ENCODE measurements around the gene ZNF79. TPM values are rescaled to one million over a fixed set of nuclear protein-coding genes. Genes with fewer than 3 reads are reported as not detected.

Gene ZNF79
- total and polyA plus RNA-seq, 12 donors: 5.5 to 16.5 (median 10.6) TPM

GRCh38 chr9:127467621-127468020 is 43.4 kb downstream of the ZNF79 start:
- Histone ChIP-seq H3K4me3 (no peak overlapping the region), H3K36me3 (replicated peaks in 1 of 2) (peaks cover 0 to 48% of the 10 kb centered on the region in 2 donors), H3K27me3 (no peaks in the 10 kb centered on the region), H3K27ac (no peak overlapping the region), H3K9me3 (replicated peaks in 1 of 3) (no peaks in the 10 kb centered on the region), H3K4me1 (replicated peaks in 1 of 2) (no peaks in the 10 kb centered on the region)
- WGBS, 4 donors: 94 to 96% (median 95%) methylated on average over 14 of the region's 14 CpGs
- TF ChIP-seq POLR2A (IDR thresholded peaks at IDR 0.05): no peak
- TF ChIP-seq, protein P1, sequence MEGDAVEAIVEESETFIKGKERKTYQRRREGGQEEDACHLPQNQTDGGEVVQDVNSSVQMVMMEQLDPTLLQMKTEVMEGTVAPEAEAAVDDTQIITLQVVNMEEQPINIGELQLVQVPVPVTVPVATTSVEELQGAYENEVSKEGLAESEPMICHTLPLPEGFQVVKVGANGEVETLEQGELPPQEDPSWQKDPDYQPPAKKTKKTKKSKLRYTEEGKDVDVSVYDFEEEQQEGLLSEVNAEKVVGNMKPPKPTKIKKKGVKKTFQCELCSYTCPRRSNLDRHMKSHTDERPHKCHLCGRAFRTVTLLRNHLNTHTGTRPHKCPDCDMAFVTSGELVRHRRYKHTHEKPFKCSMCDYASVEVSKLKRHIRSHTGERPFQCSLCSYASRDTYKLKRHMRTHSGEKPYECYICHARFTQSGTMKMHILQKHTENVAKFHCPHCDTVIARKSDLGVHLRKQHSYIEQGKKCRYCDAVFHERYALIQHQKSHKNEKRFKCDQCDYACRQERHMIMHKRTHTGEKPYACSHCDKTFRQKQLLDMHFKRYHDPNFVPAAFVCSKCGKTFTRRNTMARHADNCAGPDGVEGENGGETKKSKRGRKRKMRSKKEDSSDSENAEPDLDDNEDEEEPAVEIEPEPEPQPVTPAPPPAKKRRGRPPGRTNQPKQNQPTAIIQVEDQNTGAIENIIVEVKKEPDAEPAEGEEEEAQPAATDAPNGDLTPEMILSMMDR (IDR thresholded peaks at IDR 0.05): no peak
- no peak for DNase-seq
- intact Hi-C loops (cut with DNase I): no loop called here

- H3K27ac ChIP-seq: no peak overlapping the region
- 89 to 95% (median 93%) methylated on average over 3 of the region's 3 CpGs for WGBS, 4 donors
- no peaks in the 10 kb centered on the region for H3K4me1 ChIP-seq (replicated peaks in 1 of 2)
- intact Hi-C loops (cut with DNase I): no loop called here
- H3K4me3 ChIP-seq: no peak overlapping the region
- DNase-seq: no peak
- no peaks in the 10 kb centered on the region for H3K9me3 ChIP-seq (replicated peaks in 1 of 3)
- H3K27me3 ChIP-seq: no peaks in the 10 kb centered on the region
- peaks cover 0 to 39% of the 10 kb centered on the region in 2 donors for H3K36me3 ChIP-seq (replicated peaks in 1 of 2)
- no peak for TF ChIP-seq POLR2A (IDR thresholded peaks at IDR 0.05)
- TF ChIP-seq, protein P1 (IDR thresholded peaks at IDR 0.05): no peak
Measured at GRCh38 chr9:127470662-127471061, 46.5 kb downstream of the ZNF79 start.

- Histone ChIP-seq H3K4me3 (no peak overlapping the region), H3K27me3 (no peaks in the 10 kb centered on the region), H3K9me3 (replicated peaks in 1 of 3) (no peaks in the 10 kb centered on the region), H3K36me3 (replicated peaks in 1 of 2) (peaks cover 0 to 34% of the 10 kb centered on the region in 2 donors), H3K27ac (no peak overlapping the region), H3K4me1 (replicated peaks in 1 of 2) (no peaks in the 10 kb centered on the region)
- WGBS, 4 donors: 90 to 94% (median 92%) methylated on average over 6 to 10 of the region's 10 CpGs
- no peak for DNase-seq
- intact Hi-C loops (cut with DNase I): no loop called here
- TF ChIP-seq POLR2A (IDR thresholded peaks at IDR 0.05): no peak
- TF ChIP-seq, protein P1 (IDR thresholded peaks at IDR 0.05): no peak
Measured at GRCh38 chr9:127473501-127473900, 49.3 kb downstream of the ZNF79 start.

DNA sequence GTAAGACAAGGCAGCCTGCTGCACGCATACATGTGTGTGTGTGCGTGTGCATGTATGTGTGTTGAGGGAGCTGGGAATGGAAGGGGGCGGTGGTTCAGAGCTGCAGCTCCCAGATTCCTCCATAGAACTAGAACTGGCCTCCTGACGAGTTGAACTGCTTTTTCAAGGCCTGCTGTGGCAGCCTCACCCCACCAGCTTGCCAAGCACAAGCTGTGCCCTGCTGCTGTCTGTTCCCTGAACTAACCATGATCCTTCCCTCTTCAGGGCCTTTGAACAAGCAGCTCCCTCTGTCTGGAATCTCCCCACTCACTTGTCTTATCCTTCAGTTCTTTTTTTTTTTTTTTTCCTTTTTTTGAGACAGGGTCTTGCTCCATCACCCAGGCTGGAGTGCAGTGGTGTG is 49.8 kb downstream of the ZNF79 start:
- no peak overlapping the region for H3K4me3 ChIP-seq
- TF ChIP-seq, protein P1 (IDR thresholded peaks at IDR 0.05): no peak
- TF ChIP-seq POLR2A (IDR thresholded peaks at IDR 0.05): no peak
- no peaks in the 10 kb centered on the region for H3K9me3 ChIP-seq (replicated peaks in 1 of 3)
- H3K4me1 ChIP-seq (replicated peaks in 1 of 2): no peaks in the 10 kb centered on the region
- WGBS, 4 donors: 76 to 91% (median 85%) methylated on average over 4 of the region's 4 CpGs
- H3K27me3 ChIP-seq: no peaks in the 10 kb centered on the region
- intact Hi-C loops (cut with DNase I): no loop called here
- H3K27ac ChIP-seq: no peak overlapping the region
- H3K36me3 ChIP-seq (replicated peaks in 1 of 2): peaks cover 0 to 34% of the 10 kb centered on the region in 2 donors
- no peak for DNase-seq
